A549 treated with DMSO at 1 μM for 4 hours (cell line): Measurements from ENCODE around the gene GJC2. TPM values are rescaled to one million over a fixed set of nuclear protein-coding genes. Genes with fewer than 3 reads are reported as not detected.

Source experiments
- total RNA-seq: library from RNA; stranded (reverse); fragments of 200-300 nt; extraction: Qiagen RNA extraction; gene quantifications from 5 replicates; pipeline ENCODE4 v1.2.3, GENCODE V29; 2022; ENCODE audit warnings: low read depth

GJC2 gene
- 0.28 to 0.42 TPM (median 0.39 TPM) in 5 replicates for total RNA-seq

GRCh38 chr1:228149406-228150119 lies at the start of gene GJC2:
GJC2 (plus strand) TSS chr1:228149930; CDS start chr1:228157759, 7,829 bp downstream.

GRCh38 chr1:228102791-228103620 lies 46.7 kb upstream of the GJC2 start, which contains the start of gene C1orf35:
C1orf35 (minus strand) TSS chr1:228103325; CDS start chr1:228103227, 98 bp downstream.

GRCh38 chr1:228109073-228109961 lies 40.4 kb upstream of the GJC2 start, which contains the start of gene MRPL55:
MRPL55 (minus strand) TSS chr1:228109299; CDS start chr1:228108260, 1,039 bp downstream.

GRCh38 chr1:228139931-228140723 lies 9.6 kb upstream of the GJC2 start, which contains the start of gene GUK1:
GUK1 (plus strand) TSS chr1:228140279; CDS start chr1:228140303, 24 bp downstream.

GRCh38 chr1:228165372-228166169 lies 15.8 kb downstream of the GJC2 start, which contains the start of gene IBA57:
IBA57 (plus strand) TSS chr1:228165804; CDS start chr1:228165817, 13 bp downstream.

GRCh38 chr1:228207851-228208821 lies 58.4 kb downstream of the GJC2 start, which contains the start of gene OBSCN:
OBSCN (plus strand) TSS chr1:228208044; CDS start chr1:228211784, 3,740 bp downstream.

Other genes starting within 250 kb of the GJC2 start
- 6.6 to 8.9 TPM (median 8.0 TPM) in 5 replicates for gene WNT9A, start 202.0 kb upstream of the GJC2 start, total RNA-seq
- gene WNT3A, start 142.9 kb upstream of the GJC2 start, total RNA-seq, result 0.02 to 0.05 TPM in 2 of 5 replicates, not detected in the others
- gene ARF1, start 67.2 kb upstream of the GJC2 start, total RNA-seq, result 376 to 456 TPM (median 431 TPM) in 5 replicates
- gene C1orf35, start 46.6 kb upstream of the GJC2 start, total RNA-seq, result 26.5 to 37.1 TPM (median 34.0 TPM) in 5 replicates
- 67.9 to 90.5 TPM (median 82.3 TPM) in 5 replicates for gene MRPL55, start 40.6 kb upstream of the GJC2 start, total RNA-seq
- gene GUK1, start 9.7 kb upstream of the GJC2 start, total RNA-seq, result 114 to 152 TPM (median 129 TPM) in 5 replicates
- gene IBA57, start 15.9 kb downstream of the GJC2 start, total RNA-seq, result 4.9 to 7.5 TPM (median 5.7 TPM) in 5 replicates
- gene OBSCN, start 58.1 kb downstream of the GJC2 start, total RNA-seq, result 3.9 to 6.4 TPM (median 5.8 TPM) in 5 replicates